SK-N-SH treated with all-trans-retinoic acid at 6 μM for 48 hours (cell line): ENCODE measurements around the gene OOSP4A.

ENCODE experiments used
- RARB ChIP-seq: fragments of 250-450 bp; sonication (Bioruptor Pico); IDR thresholded peaks from 2 replicates; pipeline ENCODE4 v1.8.0; 2021; ENCODE audit warnings: mild to moderate bottlenecking, moderate library complexity
- SNAI2 ChIP-seq: fragments of 250-450 bp; sonication (Bioruptor Pico); IDR thresholded peaks from 2 replicates; pipeline ENCODE4 v1.5.0; 2020; ENCODE audit warnings: mild to moderate bottlenecking, moderate library complexity
- ZNF8 ChIP-seq: fragments of 450-650 bp; formaldehyde crosslinking; IDR thresholded peaks from 2 replicates; pipeline ENCODE4 v1.5.0; 2020; ENCODE audit warnings: mild to moderate bottlenecking, moderate library complexity
- TF ChIP-seq, protein P1 (sequence below): fragments of 250-450 bp; sonication (Bioruptor Pico); IDR thresholded peaks from 2 replicates; pipeline ENCODE4 v1.8.0; 2020; ENCODE audit warnings: mild to moderate bottlenecking, moderate library complexity, borderline replicate concordance

GRCh38 chr11:59983212-59983611 lies 19.4 kb downstream of the OOSP4A start:
- no peak for TF ChIP-seq RARB (CRISPR knock-in tag)
- TF ChIP-seq, protein P1, sequence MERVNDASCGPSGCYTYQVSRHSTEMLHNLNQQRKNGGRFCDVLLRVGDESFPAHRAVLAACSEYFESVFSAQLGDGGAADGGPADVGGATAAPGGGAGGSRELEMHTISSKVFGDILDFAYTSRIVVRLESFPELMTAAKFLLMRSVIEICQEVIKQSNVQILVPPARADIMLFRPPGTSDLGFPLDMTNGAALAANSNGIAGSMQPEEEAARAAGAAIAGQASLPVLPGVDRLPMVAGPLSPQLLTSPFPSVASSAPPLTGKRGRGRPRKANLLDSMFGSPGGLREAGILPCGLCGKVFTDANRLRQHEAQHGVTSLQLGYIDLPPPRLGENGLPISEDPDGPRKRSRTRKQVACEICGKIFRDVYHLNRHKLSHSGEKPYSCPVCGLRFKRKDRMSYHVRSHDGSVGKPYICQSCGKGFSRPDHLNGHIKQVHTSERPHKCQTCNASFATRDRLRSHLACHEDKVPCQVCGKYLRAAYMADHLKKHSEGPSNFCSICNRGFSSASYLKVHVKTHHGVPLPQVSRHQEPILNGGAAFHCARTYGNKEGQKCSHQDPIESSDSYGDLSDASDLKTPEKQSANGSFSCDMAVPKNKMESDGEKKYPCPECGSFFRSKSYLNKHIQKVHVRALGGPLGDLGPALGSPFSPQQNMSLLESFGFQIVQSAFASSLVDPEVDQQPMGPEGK = no peak
- no peak for TF ChIP-seq ZNF8 (CRISPR knock-in tag)
- TF ChIP-seq SNAI2 (CRISPR knock-in tag) = no peak
